HG02588 (cell line): ENCODE results near the gene HINFP.

Source experiments
- ATAC-seq: cut with Tn5 transposase; IDR thresholded peaks from one replicate; pipeline ENCODE4 v1.9.1; 2021; ENCODE audit warnings: mild to moderate bottlenecking, moderate library complexity; ENCODE audit not compliant: unreplicated experiment

Gene HINFP, protein sequence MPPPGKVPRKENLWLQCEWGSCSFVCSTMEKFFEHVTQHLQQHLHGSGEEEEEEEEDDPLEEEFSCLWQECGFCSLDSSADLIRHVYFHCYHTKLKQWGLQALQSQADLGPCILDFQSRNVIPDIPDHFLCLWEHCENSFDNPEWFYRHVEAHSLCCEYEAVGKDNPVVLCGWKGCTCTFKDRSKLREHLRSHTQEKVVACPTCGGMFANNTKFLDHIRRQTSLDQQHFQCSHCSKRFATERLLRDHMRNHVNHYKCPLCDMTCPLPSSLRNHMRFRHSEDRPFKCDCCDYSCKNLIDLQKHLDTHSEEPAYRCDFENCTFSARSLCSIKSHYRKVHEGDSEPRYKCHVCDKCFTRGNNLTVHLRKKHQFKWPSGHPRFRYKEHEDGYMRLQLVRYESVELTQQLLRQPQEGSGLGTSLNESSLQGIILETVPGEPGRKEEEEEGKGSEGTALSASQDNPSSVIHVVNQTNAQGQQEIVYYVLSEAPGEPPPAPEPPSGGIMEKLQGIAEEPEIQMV

DNA sequence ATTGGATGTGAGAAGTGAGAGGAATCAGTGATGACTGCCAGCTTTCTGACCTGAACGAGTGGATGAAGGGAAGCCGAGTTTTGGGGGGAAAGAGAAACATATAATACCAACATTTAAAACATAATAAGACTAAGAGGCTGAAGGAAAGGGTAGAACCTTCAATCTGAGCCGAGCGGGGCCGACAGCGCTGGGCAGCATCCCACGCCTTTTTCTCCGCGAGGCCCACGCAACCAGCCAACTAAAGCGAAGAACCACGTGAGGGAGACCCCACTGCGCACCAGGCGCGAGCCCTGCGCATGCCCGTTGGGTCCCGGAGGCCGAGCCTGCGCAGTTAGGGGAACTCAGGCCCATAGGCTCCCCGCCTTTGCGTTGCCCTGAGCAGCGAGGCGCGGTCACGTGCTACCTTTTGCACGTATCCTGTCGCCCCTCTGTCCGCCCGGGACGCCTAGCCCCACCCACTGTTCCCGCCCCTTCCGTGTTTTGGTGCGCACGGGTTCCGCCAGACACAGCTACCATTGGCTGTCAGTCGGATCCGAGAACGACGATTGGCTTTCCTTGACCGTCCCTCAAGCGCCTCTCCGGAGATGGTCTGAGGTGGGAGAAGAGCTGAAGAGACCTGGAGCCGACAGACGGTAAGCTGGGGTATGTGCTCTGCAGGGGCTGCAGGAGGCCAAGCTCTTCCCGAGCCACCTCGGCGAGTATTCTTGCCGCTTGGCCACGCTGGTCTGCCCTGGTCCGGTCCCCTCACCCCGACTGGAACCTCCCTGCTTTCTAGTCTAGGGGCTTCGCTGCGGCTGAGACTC, at the start of gene HINFP:
Gene HINFP, plus strand, starts transcription at position 573 of the 803 bp plus-strand sequence. CDS start 5,365 bp downstream, outside the sequence.
- ATAC-seq = peak; percentile 96

DNA sequence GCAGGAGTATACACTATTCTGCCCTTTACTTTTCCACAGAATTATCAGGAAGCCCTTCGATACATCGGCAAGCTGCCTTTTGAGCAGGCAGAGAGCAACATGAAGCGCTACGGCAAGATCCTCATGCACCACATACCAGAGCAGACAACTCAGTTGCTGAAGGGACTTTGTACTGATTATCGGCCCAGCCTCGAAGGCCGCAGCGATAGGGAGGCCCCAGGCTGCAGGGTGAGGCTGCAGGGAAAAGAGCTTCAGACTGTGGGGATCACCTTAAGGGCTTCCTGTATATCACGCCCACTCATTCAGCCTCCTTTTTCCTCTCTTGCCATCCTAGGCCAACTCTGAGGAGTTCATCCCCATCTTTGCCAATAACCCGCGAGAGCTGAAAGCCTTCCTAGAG, 43.5 kb upstream of the HINFP start:
- ATAC-seq = no peak

DNA sequence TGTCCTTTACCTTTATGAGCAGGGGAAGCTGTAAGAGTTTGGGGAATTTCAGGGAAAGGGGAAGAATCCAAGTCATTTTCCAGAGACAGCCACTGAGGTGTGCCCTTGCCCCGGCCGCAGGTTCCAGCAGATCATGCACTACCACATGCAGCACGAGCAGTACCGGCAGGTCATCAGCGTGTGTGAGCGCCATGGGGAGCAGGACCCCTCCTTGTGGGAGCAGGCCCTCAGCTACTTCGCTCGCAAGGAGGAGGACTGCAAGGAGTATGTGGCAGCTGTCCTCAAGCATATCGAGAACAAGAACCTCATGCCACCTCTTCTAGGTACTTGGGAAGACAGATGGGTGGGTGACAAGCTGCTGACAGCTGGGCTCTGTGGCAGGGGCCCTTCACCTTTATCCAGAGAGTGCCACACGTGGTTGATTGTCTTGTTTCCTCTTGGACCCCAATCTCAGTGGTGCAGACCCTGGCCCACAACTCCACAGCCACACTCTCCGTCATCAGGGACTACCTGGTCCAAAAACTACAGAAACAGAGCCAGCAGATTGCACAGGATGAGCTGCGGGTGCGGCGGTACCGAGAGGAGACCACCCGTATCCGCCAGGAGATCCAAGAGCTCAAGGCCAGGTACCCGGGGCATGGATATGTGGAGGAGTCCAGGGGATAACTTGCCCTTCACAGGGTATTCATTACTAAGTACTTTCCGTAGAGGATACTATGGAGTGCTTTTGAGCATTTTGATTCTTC, 42.5 kb upstream of the HINFP start:
- ATAC-seq = no peak

DNA sequence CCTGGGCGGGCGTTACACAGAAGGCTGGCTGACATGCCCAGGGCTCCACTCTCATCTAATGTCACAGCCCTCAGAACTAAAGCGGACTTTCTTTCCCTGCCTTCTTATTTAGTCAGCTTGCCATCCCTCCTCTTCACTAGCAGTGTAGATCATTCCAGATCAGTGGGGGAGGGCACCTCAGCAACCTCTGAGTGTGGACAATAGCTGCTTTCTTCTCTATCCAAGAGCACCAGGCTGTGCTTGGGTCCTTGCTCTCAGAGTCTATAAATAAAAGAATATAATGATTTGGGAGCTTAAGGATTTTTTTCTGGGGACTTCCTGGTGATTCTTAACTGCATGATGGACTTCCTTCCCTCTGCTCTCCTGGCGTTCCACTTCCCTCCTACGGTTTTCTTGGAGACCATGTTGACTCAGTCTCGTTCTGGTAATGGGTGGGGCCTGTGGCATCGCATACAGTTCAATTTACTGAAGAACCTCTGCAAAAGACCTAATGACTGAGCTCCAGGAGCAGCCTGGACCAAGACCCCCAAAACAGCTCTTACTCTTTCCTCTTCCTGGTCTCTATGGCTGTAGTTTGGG, 39.6 kb upstream of the HINFP start:
- ATAC-seq = no peak

DNA sequence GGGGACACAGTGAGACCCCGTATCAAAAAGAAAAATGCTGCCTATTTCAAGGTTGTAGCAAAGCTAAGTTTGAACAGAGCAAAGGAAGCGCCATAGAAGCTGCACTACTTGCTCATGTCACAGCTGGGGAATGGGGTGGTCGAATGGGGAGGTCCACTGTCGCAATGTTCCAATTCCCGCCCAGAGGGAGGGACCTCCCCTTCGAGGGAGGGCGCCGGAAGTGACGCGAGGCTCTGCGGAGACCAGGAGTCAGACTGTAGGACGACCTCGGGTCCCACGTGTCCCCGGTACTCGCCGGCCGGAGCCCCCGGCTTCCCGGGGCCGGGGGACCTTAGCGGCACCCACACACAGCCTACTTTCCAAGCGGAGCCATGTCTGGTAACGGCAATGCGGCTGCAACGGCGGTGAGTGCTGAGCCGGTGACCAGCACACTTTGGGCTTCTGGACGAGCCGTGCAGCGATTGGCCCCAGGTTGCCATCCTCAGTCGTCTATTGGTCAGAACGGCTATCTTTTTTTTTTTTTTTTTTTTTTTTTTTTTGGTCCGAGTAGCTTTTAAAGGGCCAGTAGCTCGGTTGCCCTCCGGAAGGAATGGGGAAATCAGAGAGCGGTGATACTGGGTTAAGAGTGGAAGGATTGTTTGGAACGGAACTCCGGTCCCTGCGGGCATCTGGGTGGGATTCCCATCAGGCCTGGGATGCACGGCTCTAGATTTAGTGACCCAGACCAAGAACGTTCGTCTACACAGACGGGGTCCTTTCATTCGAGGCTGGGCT, 36.5 kb upstream of the HINFP start, which contains the start of gene HMBS:
Gene HMBS, plus strand, starts transcription at position 219 of the 774 bp plus-strand sequence. Its CDS starts 153 bp downstream, at position 372.
- peak; percentile 88 for ATAC-seq

DNA sequence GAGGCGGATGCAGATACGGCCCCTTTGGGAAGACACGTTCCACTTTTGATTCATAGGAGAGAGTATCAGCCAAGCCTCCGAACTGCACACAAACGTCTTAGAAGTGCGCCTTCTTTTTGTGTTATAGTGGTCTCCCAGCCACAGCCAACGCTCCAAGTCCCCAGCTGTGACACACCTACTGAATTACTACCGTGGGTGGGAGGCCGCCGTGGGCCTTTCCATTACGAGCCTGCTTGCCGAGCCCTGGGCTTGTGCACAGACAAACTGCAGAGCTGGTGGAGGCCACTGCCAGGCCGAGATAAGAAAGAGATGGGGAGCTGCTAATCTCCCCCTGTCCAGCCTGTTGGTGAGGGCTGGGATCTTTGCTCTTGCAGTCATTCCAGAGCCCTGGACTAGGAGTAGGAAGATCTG, 35.9 kb upstream of the HINFP start:
- ATAC-seq = no peak

DNA sequence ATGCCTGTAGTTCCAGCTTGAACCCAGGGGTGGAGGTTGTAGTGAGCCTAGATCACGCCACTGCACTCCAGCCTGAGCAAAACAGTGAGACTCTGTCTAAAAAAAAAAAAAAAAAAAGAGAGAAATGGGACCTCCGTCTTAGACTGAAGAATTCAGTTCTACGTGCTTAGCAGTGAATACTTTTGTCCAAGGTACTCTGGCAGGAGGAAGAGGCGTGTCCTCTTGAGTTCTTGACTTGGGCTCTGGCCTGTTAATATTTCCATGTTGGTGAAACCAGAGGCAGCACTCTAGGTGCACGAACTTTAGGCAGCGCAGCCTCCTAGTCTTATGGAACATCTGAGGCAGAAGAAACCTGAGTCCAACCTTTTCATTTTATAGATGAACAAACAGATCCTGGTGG, 34.3 kb upstream of the HINFP start:
- no peak for ATAC-seq

DNA sequence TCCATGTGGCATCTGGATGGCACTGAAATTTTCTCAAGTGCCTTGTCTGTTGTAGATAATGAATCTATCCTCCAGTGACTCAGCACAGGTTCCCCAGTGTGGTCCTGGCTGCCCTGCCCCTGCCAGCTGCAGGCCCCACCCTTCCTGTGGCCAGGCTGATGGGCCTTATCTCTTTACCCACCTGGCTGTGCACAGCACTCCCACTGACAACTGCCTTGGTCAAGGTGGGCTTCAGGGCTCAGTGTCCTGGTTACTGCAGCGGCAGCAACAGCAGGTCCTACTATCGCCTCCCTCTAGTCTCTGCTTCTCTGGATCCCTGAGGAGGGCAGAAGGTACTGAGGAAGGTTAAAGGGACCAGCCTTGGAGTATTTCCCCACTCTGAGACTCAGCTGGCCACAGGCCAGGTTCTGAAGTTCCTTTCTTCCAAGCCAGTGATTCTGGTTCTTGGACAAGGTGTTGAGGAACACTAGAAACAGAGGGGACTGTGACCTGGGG, 33.6 kb upstream of the HINFP start:
- ATAC-seq = no peak

DNA sequence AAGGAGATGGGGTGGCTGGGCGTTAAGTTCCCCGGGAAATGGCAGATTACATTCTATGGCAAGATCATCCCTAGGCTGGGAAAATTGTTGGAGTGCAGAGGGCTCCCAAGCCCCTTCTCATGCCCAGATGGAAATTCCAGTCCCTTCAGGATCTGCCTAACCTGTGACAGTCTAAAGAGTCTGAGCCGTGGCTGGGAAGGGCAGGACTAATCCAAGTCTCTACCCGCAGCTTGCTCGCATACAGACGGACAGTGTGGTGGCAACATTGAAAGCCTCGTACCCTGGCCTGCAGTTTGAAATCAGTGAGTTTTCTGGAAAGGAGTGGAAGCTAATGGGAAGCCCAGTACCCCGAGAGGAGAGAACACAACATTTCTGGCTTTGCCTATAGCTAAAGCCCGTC, 33.0 kb upstream of the HINFP start:
- no peak for ATAC-seq

DNA sequence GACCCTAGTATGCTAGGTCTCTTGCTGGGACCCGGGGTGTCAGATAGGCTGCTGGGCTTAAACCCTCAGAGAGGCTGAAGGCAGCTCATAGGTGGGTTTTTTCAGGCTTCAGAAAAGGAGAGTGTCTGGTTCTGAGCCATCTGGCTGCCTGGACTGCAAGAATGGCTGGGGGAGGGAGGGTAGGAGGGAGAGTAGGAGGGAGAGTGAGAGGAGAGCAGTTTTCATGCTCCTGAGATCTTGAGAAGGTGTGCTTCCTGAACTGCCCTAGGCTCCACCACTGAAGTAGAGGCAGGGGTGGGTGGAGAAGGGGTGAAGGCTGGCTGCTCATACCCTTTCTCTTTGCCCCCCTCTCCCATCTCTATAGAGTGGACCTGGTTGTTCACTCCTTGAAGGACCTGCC, 32.1 kb upstream of the HINFP start:
- ATAC-seq = no peak

DNA sequence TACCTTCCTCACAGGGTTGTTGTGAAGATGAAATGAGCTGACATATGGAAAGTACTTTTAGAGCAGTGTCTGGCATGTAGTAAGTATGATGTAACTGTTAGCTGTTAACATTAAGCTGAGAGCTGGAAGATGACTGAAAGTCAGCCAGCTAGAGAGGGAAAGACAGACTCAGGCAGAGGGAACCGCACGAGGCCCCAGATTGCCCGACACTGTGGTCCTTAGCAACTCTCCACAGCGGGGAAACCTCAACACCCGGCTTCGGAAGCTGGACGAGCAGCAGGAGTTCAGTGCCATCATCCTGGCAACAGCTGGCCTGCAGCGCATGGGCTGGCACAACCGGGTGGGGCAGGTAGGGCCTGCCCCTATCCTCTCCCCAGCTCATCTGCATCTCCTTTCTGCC, 30.2 kb upstream of the HINFP start:
- no peak for ATAC-seq

DNA sequence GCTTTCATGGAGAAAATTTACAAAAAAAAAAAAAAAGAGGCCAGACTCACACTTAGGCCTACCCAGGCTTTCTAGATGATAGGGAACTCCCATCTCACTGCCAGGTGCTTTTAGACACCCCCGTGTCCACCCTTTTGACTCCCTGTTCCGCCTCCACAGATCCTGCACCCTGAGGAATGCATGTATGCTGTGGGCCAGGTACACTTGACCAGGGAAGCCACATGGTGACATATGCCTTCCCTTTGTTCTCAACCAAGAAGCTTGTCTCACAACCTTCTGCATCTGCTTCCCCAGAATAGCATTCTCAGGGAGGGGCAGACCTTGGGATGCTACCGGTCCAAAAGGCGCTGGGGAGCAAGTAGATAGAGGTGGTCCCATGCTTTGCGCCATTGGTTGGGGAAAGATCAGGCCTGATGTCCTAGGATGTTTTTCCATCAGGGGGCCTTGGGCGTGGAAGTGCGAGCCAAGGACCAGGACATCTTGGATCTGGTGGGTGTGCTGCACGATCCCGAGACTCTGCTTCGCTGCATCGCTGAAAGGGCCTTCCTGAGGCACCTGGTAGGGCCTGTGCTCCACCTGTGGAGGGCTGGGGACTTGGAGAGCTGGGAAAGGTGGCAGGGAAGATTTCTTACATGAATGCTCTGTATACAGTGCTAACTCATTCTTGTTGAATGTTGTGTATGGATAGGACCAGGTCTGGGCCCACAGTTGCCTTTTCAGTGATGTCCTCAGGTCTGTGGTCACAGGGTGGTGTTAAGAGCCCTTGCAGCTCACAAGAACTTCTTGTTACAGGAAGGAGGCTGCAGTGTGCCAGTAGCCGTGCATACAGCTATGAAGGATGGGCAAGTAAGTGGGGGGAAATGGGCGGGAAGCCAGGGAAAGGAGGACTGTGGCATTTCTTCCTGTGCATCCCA, 29.2 kb upstream of the HINFP start:
- ATAC-seq = no peak

DNA sequence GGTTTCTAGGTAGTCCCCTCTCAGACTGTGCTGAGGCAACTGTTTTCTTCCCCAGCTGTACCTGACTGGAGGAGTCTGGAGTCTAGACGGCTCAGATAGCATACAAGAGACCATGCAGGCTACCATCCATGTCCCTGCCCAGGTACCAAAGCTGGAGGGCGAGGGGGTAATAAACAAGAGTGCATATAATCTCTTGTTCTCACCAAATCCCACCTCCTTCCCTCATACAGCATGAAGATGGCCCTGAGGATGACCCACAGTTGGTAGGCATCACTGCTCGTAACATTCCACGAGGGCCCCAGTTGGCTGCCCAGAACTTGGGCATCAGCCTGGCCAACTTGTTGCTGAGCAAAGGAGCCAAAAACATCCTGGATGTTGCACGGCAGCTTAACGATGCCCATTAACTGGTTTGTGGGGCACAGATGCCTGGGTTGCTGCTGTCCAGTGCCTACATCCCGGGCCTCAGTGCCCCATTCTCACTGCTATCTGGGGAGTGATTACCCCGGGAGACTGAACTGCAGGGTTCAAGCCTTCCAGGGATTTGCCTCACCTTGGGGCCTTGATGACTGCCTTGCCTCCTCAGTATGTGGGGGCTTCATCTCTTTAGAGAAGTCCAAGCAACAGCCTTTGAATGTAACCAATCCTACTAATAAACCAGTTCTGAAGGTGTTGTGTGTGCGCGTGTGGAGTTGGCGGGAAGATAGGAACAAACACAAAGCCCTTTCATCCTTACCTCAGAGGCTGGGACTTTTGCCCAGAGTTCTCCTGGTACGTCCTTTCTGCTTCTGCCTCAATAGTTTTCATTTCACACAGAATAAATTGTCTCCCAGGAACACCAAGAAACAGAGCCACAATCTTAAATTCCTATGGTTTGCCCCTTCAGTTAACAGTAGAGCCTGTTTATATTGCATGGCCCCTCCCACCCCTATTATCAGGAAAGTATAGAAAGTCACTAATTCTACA, 28.2 kb upstream of the HINFP start:
- no peak for ATAC-seq

DNA sequence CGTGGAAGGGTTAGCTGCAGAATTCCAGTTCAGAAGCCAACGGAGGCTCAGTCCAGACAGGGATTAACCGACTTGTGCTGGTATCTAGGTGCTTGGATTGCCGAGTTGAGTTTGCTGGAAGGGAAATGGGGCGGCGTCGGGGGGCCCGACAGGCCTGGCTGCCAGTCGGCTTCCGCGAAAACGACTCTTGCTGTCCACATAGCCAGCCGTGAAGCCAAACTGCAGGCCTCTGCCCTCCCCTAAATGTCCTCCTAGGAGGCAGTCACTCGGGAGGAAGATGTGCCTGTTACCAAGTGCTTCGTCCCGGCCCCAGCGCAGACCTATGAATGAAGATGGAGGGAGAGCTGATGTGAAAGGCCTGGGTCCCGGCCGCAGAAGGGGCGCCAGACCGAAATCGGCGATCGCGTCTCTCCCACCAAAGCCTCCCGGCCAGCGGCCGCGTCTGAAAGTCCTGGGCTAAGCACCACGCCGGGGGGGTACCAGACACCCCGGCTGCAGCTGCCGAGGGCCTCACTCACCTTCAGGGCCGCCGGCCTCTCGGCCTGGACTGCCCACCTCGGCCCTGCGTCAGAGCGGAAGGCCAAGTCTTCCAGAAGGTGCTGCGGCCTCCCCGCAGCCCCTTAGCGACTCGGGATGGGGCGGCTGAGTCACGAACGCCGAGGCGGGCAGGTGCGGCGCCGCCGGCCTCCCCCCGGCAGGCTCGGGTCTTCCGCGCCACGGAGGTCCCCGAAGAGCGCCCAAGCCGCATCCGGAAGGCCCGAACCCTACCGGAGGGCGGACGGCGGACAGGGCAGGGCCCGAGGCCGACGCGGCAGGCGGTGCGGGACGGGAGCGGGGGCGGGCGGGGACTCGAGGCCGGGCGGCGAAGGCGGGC, 27.2 kb upstream of the HINFP start:
- peak; percentile 9 for ATAC-seq

DNA sequence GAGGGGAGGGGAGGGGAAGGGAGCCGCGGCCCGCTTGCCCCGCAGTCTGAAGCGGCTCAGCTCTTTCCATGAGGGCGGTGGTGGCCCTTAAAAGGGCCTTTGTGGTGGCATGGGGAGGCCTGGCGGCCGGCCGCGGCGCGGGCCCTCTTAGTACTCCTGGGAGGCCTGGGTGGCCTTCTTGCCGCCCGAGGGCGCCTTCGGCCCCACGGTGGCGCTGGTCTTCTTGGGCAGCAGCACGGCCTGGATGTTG, 26.6 kb upstream of the HINFP start:
- ATAC-seq = peak; percentile 40

DNA sequence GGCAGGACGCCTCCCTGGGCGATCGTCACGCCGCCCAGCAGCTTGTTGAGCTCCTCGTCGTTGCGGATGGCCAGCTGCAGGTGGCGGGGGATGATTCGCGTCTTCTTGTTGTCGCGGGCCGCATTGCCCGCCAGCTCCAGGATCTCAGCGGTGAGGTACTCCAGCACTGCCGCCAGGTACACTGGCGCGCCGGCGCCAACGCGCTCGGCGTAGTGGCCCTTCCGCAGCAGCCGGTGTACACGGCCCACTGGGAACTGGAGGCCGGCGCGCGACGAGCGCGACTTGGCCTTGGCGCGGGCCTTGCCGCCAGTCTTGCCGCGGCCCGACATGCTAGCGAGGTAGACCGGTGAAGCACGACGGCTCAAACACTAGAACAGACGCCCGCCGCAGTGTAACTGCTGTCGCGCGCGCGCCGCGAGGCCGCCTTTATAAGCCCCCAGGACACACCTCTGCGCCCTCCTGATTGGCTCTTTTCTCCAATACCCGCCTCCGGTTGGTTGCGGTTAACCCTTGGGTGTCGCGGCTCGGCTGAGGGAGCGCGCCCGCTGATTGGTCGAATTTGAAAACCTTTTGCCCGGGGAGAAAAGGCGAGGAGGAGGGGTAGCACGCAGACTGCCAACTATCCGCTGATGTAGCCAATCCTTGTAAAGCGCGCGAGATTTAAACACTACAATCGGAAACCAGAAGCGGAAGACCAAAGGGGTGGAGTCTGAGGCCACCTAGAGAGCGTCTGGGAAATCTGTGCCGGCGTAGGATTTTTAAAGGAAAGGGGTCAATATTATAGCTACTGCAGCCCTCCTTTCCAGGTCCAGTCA, 26.1 kb upstream of the HINFP start:
- peak; percentile 76 for ATAC-seq
